SK-N-SH treated with all-trans-retinoic acid at 6 μM for 48 hours (cell line): ENCODE measurements around the gene HMBS.

Experiments used
- ATAC-seq: fragments of 200-7000 bp; cut with Tn5 transposase; 3 replicates; pipeline ENCODE4 v1.9.1; 2020; ENCODE audit warnings: mild to moderate bottlenecking, moderate library complexity
- ARNTL ChIP-seq: fragments of 450-650 bp; formaldehyde crosslinking; IDR thresholded peaks from 2 replicates; pipeline ENCODE4 v1.5.0; 2020; ENCODE audit warnings: low read depth, mild to moderate bottlenecking, moderate library complexity, borderline replicate concordance
- BACH2 ChIP-seq: fragments of 250-450 bp; sonication (Bioruptor Pico); IDR thresholded peaks from 2 replicates; pipeline ENCODE4 v1.9.0; 2021; ENCODE audit warnings: mild to moderate bottlenecking, borderline replicate concordance
- CSDC2 ChIP-seq: fragments of 250-450 bp; sonication (Bioruptor Pico); IDR thresholded peaks from 2 replicates; pipeline ENCODE4 v1.5.0; 2020; ENCODE audit warnings: mild to moderate bottlenecking, moderate library complexity
- GLIS3 ChIP-seq: fragments of 250-450 bp; sonication (Bioruptor Pico); IDR thresholded peaks from 2 replicates; pipeline ENCODE4 v1.5.0; 2020; ENCODE audit warnings: mild to moderate bottlenecking, moderate library complexity
- ISL1 ChIP-seq: fragments of 250-450 bp; sonication (Bioruptor Pico); IDR thresholded peaks from 2 replicates; pipeline ENCODE4 v2.1.2; 2022; ENCODE audit warnings: mild to moderate bottlenecking, moderate library complexity
- OSR1 ChIP-seq: fragments of 250-450 bp; sonication (Bioruptor Pico); IDR thresholded peaks from 2 replicates; pipeline ENCODE4 v1.8.0; 2022; ENCODE audit warnings: moderate library complexity, mild to moderate bottlenecking, inconsistent platforms
- PPARA ChIP-seq: fragments of 250-450 bp; sonication (Bioruptor Pico); IDR thresholded peaks from 2 replicates; pipeline ENCODE4 v1.5.0; 2020; ENCODE audit warnings: mild to moderate bottlenecking, borderline replicate concordance
- RARB ChIP-seq: fragments of 250-450 bp; sonication (Bioruptor Pico); IDR thresholded peaks from 2 replicates; pipeline ENCODE4 v1.8.0; 2021; ENCODE audit warnings: mild to moderate bottlenecking, moderate library complexity
- TCF4 ChIP-seq: fragments of 250-450 bp; sonication (Bioruptor Pico); IDR thresholded peaks from 2 replicates; pipeline ENCODE4 v1.8.0; 2021; ENCODE audit warnings: mild to moderate bottlenecking, moderate library complexity, borderline replicate concordance
- TOX ChIP-seq: fragments of 250-450 bp; sonication (Bioruptor Pico); IDR thresholded peaks from 2 replicates; pipeline ENCODE4 v1.8.0; 2021; ENCODE audit warnings: mild to moderate bottlenecking, moderate library complexity, borderline replicate concordance
- ZC3H10 ChIP-seq: fragments of 250-450 bp; sonication (Bioruptor Pico); IDR thresholded peaks from 2 replicates; pipeline ENCODE4 v1.5.1; 2021; ENCODE audit warnings: mild to moderate bottlenecking, moderate library complexity
- ZFP3 ChIP-seq: fragments of 250-450 bp; sonication (Bioruptor Pico); IDR thresholded peaks from 2 replicates; pipeline ENCODE4 v1.5.0; 2020; ENCODE audit warnings: mild to moderate bottlenecking, moderate library complexity
- ZNF565 ChIP-seq: fragments of 450-650 bp; formaldehyde crosslinking; conservative IDR thresholded peaks from 2 replicates; pipeline ENCODE4 v1.5.0; 2020; ENCODE audit warnings: low read depth, mild to moderate bottlenecking, moderate library complexity
- ZNF70 ChIP-seq: fragments of 450-650 bp; formaldehyde crosslinking; IDR thresholded peaks from 2 replicates; pipeline ENCODE4 v1.5.0; 2020; ENCODE audit warnings: mild to moderate bottlenecking, moderate library complexity
- ZNF8 ChIP-seq: fragments of 450-650 bp; formaldehyde crosslinking; IDR thresholded peaks from 2 replicates; pipeline ENCODE4 v1.5.0; 2020; ENCODE audit warnings: mild to moderate bottlenecking, moderate library complexity
- TF ChIP-seq, protein P1 (sequence below): fragments of 250-450 bp; sonication (Bioruptor Pico); IDR thresholded peaks from 2 replicates; pipeline ENCODE4 v1.5.1; 2021; ENCODE audit warnings: mild to moderate bottlenecking, moderate library complexity
- TF ChIP-seq, protein P2 (sequence below): fragments of 250-450 bp; sonication (Bioruptor Pico); IDR thresholded peaks from 2 replicates; pipeline ENCODE4 v1.8.0; 2020; ENCODE audit warnings: mild to moderate bottlenecking, moderate library complexity, borderline replicate concordance
- TF ChIP-seq, protein P3 (sequence below): fragments of 250-450 bp; sonication (Bioruptor Pico); IDR thresholded peaks from 2 replicates; pipeline ENCODE4 v1.5.0; 2020; ENCODE audit warnings: mild to moderate bottlenecking, moderate library complexity

The HMBS gene

DNA sequence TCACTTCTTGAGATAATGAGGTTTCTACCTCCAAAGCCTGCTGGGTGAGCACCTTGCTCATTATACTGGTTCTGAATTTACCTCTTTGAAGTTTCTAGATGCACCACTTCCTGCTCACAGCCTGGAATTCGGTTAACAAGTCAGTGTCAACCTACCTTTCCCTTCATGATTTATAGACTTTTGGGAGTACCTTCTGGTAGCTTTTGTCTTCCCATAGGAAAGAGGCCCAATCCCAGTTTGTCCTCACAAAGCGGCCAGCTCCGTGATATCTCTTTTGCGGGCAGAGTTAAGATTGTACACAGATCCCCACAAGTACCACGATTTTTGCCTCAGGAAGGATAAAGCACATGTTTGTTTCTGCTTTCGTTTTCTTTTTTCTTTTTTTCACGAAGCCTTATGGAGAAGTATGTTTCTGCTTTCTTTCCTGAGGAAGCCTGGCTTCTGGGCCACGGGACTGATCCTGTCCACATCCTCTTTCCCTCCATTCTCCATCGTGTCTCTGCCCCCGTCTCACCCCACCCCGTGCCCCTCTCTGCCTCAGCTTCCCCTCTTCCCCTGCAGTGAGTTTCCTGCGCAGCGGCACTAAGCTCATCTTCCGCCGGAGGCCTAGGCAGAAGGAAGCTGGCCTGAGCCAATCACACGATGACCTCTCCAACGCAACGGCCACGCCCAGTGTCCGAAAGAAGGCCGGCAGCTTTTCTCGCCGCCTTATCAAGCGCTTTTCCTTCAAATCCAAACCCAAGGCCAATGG, 31.0 kb downstream of the HMBS start:
- no peak for ATAC-seq
- TF ChIP-seq GLIS3 (no peak), PPARA (no peak), TOX (no peak)
- TF ChIP-seq, protein P1, sequence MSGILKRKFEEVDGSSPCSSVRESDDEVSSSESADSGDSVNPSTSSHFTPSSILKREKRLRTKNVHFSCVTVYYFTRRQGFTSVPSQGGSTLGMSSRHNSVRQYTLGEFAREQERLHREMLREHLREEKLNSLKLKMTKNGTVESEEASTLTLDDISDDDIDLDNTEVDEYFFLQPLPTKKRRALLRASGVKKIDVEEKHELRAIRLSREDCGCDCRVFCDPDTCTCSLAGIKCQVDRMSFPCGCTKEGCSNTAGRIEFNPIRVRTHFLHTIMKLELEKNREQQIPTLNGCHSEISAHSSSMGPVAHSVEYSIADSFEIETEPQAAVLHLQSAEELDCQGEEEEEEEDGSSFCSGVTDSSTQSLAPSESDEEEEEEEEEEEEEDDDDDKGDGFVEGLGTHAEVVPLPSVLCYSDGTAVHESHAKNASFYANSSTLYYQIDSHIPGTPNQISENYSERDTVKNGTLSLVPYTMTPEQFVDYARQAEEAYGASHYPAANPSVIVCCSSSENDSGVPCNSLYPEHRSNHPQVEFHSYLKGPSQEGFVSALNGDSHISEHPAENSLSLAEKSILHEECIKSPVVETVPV (CRISPR knock-in tag), result no peak

DNA sequence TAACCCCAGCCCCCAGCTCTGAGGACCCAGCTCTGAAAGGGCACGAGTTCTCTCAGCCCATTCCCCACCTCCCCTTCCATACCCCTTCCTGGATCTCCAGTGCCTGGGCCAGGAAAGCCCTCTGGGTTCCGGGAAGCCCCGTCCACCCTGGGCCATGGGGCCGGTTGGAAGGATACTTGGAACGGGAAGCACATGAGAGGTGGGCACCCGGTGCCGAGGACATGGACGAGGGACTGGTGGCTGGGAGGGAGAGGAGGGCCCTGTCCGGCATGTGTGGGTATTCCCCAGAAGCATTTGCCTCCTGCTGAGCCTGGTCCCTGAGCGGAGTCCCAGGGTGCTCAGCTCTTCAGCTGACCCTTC, 31.5 kb downstream of the HMBS start:
- ATAC-seq, result no peak
- TF ChIP-seq ZNF8 (CRISPR knock-in tag), result no peak
- TF ChIP-seq, protein P2, sequence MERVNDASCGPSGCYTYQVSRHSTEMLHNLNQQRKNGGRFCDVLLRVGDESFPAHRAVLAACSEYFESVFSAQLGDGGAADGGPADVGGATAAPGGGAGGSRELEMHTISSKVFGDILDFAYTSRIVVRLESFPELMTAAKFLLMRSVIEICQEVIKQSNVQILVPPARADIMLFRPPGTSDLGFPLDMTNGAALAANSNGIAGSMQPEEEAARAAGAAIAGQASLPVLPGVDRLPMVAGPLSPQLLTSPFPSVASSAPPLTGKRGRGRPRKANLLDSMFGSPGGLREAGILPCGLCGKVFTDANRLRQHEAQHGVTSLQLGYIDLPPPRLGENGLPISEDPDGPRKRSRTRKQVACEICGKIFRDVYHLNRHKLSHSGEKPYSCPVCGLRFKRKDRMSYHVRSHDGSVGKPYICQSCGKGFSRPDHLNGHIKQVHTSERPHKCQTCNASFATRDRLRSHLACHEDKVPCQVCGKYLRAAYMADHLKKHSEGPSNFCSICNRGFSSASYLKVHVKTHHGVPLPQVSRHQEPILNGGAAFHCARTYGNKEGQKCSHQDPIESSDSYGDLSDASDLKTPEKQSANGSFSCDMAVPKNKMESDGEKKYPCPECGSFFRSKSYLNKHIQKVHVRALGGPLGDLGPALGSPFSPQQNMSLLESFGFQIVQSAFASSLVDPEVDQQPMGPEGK (CRISPR knock-in tag), result no peak
- TF ChIP-seq ZNF565 (CRISPR knock-in tag), result no peak
- TF ChIP-seq OSR1 (CRISPR knock-in tag), result no peak
- no peak for TF ChIP-seq CSDC2 (CRISPR knock-in tag)
- no peak for TF ChIP-seq ZFP3 (CRISPR knock-in tag)
- TF ChIP-seq, protein P3, sequence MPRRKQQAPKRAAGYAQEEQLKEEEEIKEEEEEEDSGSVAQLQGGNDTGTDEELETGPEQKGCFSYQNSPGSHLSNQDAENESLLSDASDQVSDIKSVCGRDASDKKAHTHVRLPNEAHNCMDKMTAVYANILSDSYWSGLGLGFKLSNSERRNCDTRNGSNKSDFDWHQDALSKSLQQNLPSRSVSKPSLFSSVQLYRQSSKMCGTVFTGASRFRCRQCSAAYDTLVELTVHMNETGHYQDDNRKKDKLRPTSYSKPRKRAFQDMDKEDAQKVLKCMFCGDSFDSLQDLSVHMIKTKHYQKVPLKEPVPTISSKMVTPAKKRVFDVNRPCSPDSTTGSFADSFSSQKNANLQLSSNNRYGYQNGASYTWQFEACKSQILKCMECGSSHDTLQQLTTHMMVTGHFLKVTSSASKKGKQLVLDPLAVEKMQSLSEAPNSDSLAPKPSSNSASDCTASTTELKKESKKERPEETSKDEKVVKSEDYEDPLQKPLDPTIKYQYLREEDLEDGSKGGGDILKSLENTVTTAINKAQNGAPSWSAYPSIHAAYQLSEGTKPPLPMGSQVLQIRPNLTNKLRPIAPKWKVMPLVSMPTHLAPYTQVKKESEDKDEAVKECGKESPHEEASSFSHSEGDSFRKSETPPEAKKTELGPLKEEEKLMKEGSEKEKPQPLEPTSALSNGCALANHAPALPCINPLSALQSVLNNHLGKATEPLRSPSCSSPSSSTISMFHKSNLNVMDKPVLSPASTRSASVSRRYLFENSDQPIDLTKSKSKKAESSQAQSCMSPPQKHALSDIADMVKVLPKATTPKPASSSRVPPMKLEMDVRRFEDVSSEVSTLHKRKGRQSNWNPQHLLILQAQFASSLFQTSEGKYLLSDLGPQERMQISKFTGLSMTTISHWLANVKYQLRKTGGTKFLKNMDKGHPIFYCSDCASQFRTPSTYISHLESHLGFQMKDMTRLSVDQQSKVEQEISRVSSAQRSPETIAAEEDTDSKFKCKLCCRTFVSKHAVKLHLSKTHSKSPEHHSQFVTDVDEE, result no peak
- no peak for TF ChIP-seq PPARA

DNA sequence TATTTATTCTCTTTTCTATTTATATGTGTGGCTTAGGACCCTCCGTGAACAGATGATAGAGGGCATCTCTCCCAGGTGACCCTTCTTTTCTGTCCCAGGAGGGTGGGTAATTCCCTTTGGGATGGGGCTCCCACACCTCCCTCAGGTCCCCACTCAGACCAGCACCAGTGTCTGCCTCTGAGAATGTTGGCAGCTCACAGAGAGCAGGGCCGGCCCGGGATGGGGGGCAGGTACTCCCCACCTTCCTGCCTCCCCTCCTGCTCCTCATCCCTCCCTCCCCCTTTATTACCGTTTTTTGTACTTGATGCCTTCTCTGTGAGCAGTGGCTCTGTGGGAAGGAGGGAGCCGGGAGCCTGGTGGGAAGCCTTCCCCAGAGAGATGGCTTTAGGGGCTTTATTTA, 31.9 kb downstream of the HMBS start:
- no peak for ATAC-seq
- TF ChIP-seq BACH2 (CRISPR knock-in tag) (no peak), ISL1 (CRISPR knock-in tag) (no peak), ZNF565 (CRISPR knock-in tag) (no peak), ZNF8 (CRISPR knock-in tag) (no peak), TCF4 (CRISPR knock-in tag) (no peak), CSDC2 (CRISPR knock-in tag) (no peak), ZC3H10 (CRISPR knock-in tag) (no peak), ZNF70 (no peak), RARB (CRISPR knock-in tag) (no peak), ARNTL (CRISPR knock-in tag) (no peak)
- TF ChIP-seq, protein P2 (CRISPR knock-in tag), result no peak
- TF ChIP-seq, protein P1 (CRISPR knock-in tag), result no peak
